Caco-2 (cell line): ENCODE data around the gene CCNJL. TPM values are rescaled to one million over a fixed set of nuclear protein-coding genes. Genes with fewer than 3 reads are reported as not detected.

Experiments used
- BruUV-seq: library from RNA; stranded (reverse); fragments of 400-500 nt; replicated peaks from 2 replicates; lab custom pipeline; 2021; lab: Mats Ljungman, UMichigan
- CTCF ChIA-PET: fragments of 300-600 bp; sonication (Branson Sonifier 250); formaldehyde crosslinking; loops from one replicate; lab custom pipeline; 2022; ENCODE audit warnings: antibody characterized with exemption; lab: Charles Lee
- POLR2A ChIA-PET: fragments of 300-600 bp; sonication (Branson Sonifier 250); formaldehyde crosslinking; loops from one replicate; lab custom pipeline; 2022; ENCODE audit warnings: antibody characterized with exemption; lab: Charles Lee
- DNase-seq, 2 experiments: peaks; one replicate each; pipeline versions ENCODE4 v3.0.0 to v3.0.0-alpha.2; 2020 to 2022
- H3K27me3 ChIP-seq: replicated peaks from 2 replicates; pipeline ENCODE4 v1.6.0; 2011; ENCODE audit warnings: low read length; ENCODE audit not compliant: control insufficient read depth, insufficient read depth
- H3K36me3 ChIP-seq: 2 replicates; pipeline ENCODE4 v1.5.1; 2011; ENCODE audit warnings: low read length; ENCODE audit not compliant: control insufficient read depth, insufficient read depth
- H3K4me1 ChIP-seq: fragments of 250-450 bp; sonication (Bioruptor Pico); 2 replicates; pipeline ENCODE4 v1.5.1; 2020; ENCODE audit warnings: mild to moderate bottlenecking
- H3K4me3 ChIP-seq: 2 replicates; pipeline ENCODE4 v1.5.1; 2011; ENCODE audit warnings: low read depth, mild to moderate bottlenecking, control low read depth, low read length
- H3K9me3 ChIP-seq: fragments of 250-450 bp; sonication (Bioruptor Pico); 2 replicates; pipeline ENCODE4 v1.5.1; 2020; ENCODE audit warnings: mild to moderate bottlenecking, moderate library complexity
- H3K27ac Mint-ChIP-seq: one replicate; pipeline ENCODE4 v1.8.0; 2022; ENCODE audit warnings: mixed read lengths; ENCODE audit not compliant: unreplicated experiment
- H3K27me3 Mint-ChIP-seq: one replicate; pipeline ENCODE4 v1.8.0; 2022; ENCODE audit warnings: mixed read lengths; ENCODE audit not compliant: insufficient read depth, unreplicated experiment
- H3K36me3 Mint-ChIP-seq: one replicate; pipeline ENCODE4 v1.8.0; 2022; ENCODE audit warnings: mild to moderate bottlenecking, mixed read lengths; ENCODE audit not compliant: insufficient read depth, unreplicated experiment
- H3K4me1 Mint-ChIP-seq: one replicate; pipeline ENCODE4 v1.8.0; 2022; ENCODE audit warnings: low read depth, mixed read lengths; ENCODE audit not compliant: unreplicated experiment
- H3K4me3 Mint-ChIP-seq: one replicate; pipeline ENCODE4 v1.8.0; 2022; ENCODE audit warnings: mild to moderate bottlenecking, moderate library complexity, mixed read lengths; ENCODE audit not compliant: unreplicated experiment
- H3K9me3 Mint-ChIP-seq: one replicate; pipeline ENCODE4 v1.8.0; 2022; ENCODE audit warnings: mixed read lengths; ENCODE audit not compliant: unreplicated experiment
- CTCF ChIP-seq, 2 experiments: fragments of 200-600 bp in 1 of 2; IDR thresholded peaks; 1 replicate in 1 of 2; 2 replicates in 1 of 2; pipeline versions ENCODE4 v1.5.1 to v1.8.0; 2011 to 2022; ENCODE audit warnings: antibody characterized with exemption in 1 of 2, control low read depth in 1 of 2, inconsistent platforms in 1 of 2, low read depth in 1 of 2, low read length in 1 of 2, mild to moderate bottlenecking in 1 of 2, moderate library complexity in 1 of 2; ENCODE audit not compliant: insufficient read depth in 1 of 2, severe bottlenecking in 1 of 2, unreplicated experiment in 1 of 2
- intact Hi-C: fragments of 100-400 bp; cut with micrococcal nuclease; formaldehyde crosslinking; loops from one replicate; pipeline ENCODE4 v1.10.0; 2022; ENCODE audit not compliant: unreplicated experiment
- total RNA-seq: library from RNA; stranded (reverse); gene quantifications from 2 replicates; pipeline ENCODE4 v1.2.3, GENCODE V29; 2022

CCNJL gene
- total RNA-seq, 1 experiment from 2014 or later: 17.4 TPM

GRCh38 chr5:160359816-160360215 is 47.5 kb upstream of the CCNJL start:
- no peak overlapping the region for H3K27ac Mint-ChIP-seq
- Histone ChIP-seq H3K9me3 (no peaks in the 10 kb centered on the region), H3K4me1 (no peaks in the 10 kb centered on the region), H3K27me3 (no peaks in the 10 kb centered on the region), H3K36me3 (no peaks in the 10 kb centered on the region), H3K4me3 (no peak overlapping the region)
- POLR2A ChIA-PET: no interaction called here
- no peak for DNase-seq
- no peaks in the 10 kb centered on the region for H3K4me1 Mint-ChIP-seq
- no peak for TF ChIP-seq CTCF (IDR thresholded peaks at IDR 0.05; ENCODE audit: insufficient read depth in 1 of 2, low read depth in 1 of 2, low read length in 1 of 2, severe bottlenecking in 1 of 2, unreplicated experiment in 1 of 2)
- CTCF ChIA-PET: interaction anchor here (0.6 kb wide), 1 partner anchor 15 kb away, joined by 3 read pairs; no protein-coding TSS in a partner anchor
- no peaks in the 10 kb centered on the region for H3K36me3 Mint-ChIP-seq
- intact Hi-C loops: no loop called here
- no peaks in the 10 kb centered on the region for H3K27me3 Mint-ChIP-seq
- no peaks in the 10 kb centered on the region for H3K9me3 Mint-ChIP-seq
- BruUV-seq: no TSS peak
- H3K4me3 Mint-ChIP-seq: no peak overlapping the region

- POLR2A ChIA-PET: no interaction called here
- Mint-ChIP-seq H3K4me1 (no peaks in the 10 kb centered on the region), H3K9me3 (no peaks in the 10 kb centered on the region), H3K27me3 (no peaks in the 10 kb centered on the region), H3K4me3 (no peak overlapping the region), H3K27ac (no peak overlapping the region), H3K36me3 (no peaks in the 10 kb centered on the region)
- Histone ChIP-seq H3K27me3 (no peaks in the 10 kb centered on the region), H3K9me3 (no peaks in the 10 kb centered on the region), H3K4me1 (no peaks in the 10 kb centered on the region), H3K4me3 (no peak overlapping the region), H3K36me3 (no peaks in the 10 kb centered on the region)
- no peak for TF ChIP-seq CTCF (IDR thresholded peaks at IDR 0.05; ENCODE audit: insufficient read depth in 1 of 2, low read depth in 1 of 2, low read length in 1 of 2, severe bottlenecking in 1 of 2, unreplicated experiment in 1 of 2)
- CTCF ChIA-PET: no interaction called here
- intact Hi-C loops: no loop called here
- BruUV-seq: no TSS peak
- no peak for DNase-seq
These were observed 46.9 kb upstream of the CCNJL start for GRCh38 chr5:160359242-160359641.

GRCh38 chr5:160357861-160358411 is 45.6 kb upstream of the CCNJL start:
- ChIA-PET POLR2A (no interaction called here), CTCF (no interaction called here)
- Histone ChIP-seq H3K9me3 (no peaks in the 10 kb centered on the region), H3K27me3 (no peaks in the 10 kb centered on the region), H3K36me3 (no peaks in the 10 kb centered on the region), H3K4me1 (no peaks in the 10 kb centered on the region), H3K4me3 (no peak overlapping the region)
- no TSS peak for BruUV-seq
- TF ChIP-seq CTCF (IDR thresholded peaks at IDR 0.05; ENCODE audit: insufficient read depth in 1 of 2, low read depth in 1 of 2, low read length in 1 of 2, severe bottlenecking in 1 of 2, unreplicated experiment in 1 of 2): no peak
- no peak for DNase-seq
- Mint-ChIP-seq H3K36me3 (no peaks in the 10 kb centered on the region), H3K27ac (no peak overlapping the region), H3K9me3 (no peaks in the 10 kb centered on the region), H3K4me1 (no peaks in the 10 kb centered on the region), H3K27me3 (no peaks in the 10 kb centered on the region), H3K4me3 (no peak overlapping the region)
- intact Hi-C loops: no loop called here
